Sigmoid colon (tissue), 4 donors: Measurements from ENCODE around the gene RAPGEF3.
A peak's percentile ranks its signal among the peaks of the same experiment; 100 is the strongest.

Experiments
- EP300 ChIP-seq, 4 donors: sonication (generic); formaldehyde crosslinking; IDR thresholded peaks; one replicate each; pipeline ENCODE4 v1.6.1; 2017; ENCODE audit warnings: antibody characterized with exemption in 4 of 4
- POLR2A ChIP-seq, 2 donors: fragments of 450-650 bp; IDR thresholded peaks; one replicate each; pipeline ENCODE4 v1.6.1; 2016; ENCODE audit warnings: antibody characterized with exemption in 2 of 2, mild to moderate bottlenecking in 2 of 2, moderate library complexity in 2 of 2
- POLR2AphosphoS5 ChIP-seq, 4 donors: sonication (generic); formaldehyde crosslinking; IDR thresholded peaks; one replicate each; pipeline ENCODE4 v1.6.1; 2017; ENCODE audit warnings: antibody characterized with exemption in 4 of 4
- TF ChIP-seq, protein P1 (sequence below), 4 experiments: fragments of 450-650 bp in 3 of 4; fragments of 200-600 bp in 1 of 4; IDR thresholded peaks; one replicate each; pipeline ENCODE4 v1.5.1; 2016 to 2019; ENCODE audit warnings: antibody characterized with exemption in 4 of 4, mild to moderate bottlenecking in 3 of 4, moderate library complexity in 2 of 4

DNA sequence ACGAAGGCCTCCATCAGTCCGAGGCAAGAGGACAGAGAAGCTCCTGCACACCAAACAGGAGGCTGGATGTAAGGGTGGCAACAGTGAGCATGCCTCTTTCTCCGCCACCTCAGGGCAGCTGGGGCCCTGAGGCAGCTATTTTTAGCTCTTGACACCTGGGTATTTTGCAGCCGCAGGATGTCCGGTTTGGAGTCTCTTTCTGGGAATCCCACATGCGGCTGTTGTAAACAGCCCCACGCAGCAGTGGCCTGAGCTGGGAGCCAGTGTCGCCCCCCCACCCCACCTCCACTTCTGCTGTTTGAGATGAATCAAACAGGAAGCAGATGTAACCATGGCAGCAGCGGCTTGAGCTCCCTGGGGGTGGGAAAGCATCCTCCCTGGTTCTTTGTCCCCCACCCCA is 49.4 kb upstream of the RAPGEF3 start:
- TF ChIP-seq POLR2AphosphoS5 (IDR thresholded peaks at IDR 0.05) (peak in 2 of 4 donors; percentile 44 to 69), POLR2A (IDR thresholded peaks at IDR 0.05) (no peak), EP300 (IDR thresholded peaks at IDR 0.05) (peak in 1 of 4 donors; percentile 51)
- TF ChIP-seq, protein P1, sequence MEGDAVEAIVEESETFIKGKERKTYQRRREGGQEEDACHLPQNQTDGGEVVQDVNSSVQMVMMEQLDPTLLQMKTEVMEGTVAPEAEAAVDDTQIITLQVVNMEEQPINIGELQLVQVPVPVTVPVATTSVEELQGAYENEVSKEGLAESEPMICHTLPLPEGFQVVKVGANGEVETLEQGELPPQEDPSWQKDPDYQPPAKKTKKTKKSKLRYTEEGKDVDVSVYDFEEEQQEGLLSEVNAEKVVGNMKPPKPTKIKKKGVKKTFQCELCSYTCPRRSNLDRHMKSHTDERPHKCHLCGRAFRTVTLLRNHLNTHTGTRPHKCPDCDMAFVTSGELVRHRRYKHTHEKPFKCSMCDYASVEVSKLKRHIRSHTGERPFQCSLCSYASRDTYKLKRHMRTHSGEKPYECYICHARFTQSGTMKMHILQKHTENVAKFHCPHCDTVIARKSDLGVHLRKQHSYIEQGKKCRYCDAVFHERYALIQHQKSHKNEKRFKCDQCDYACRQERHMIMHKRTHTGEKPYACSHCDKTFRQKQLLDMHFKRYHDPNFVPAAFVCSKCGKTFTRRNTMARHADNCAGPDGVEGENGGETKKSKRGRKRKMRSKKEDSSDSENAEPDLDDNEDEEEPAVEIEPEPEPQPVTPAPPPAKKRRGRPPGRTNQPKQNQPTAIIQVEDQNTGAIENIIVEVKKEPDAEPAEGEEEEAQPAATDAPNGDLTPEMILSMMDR (IDR thresholded peaks at IDR 0.05) = no peak
